Measurements from ENCODE around the gene LAMC2. TPM values are rescaled to one million over a fixed set of nuclear protein-coding genes. Genes with fewer than 3 reads are reported as not detected.

The LAMC2 gene
- total RNA-seq, 1 donor from 2014 or later = 1.2 TPM

GRCh38 chr1:183236158-183236725 lies 50.2 kb downstream of the LAMC2 start:
- peaks cover 25% of the 10 kb centered on the region for H3K4me1 ChIP-seq
- no peaks in the 10 kb centered on the region for H3K9me3 ChIP-seq (replicated peaks)
- intact Hi-C loops (cut with micrococcal nuclease) = no loop called here
- TF ChIP-seq CTCF (IDR thresholded peaks at IDR 0.05; ENCODE audit: borderline replicate concordance) = no peak
- no peak for DNase-seq
- H3K27ac ChIP-seq (replicated peaks) = peak overlapping the region; percentile 86
- H3K36me3 ChIP-seq = no peaks in the 10 kb centered on the region
- H3K4me3 ChIP-seq = no peak overlapping the region
- H3K27me3 ChIP-seq (ENCODE audit: low read depth) = no peaks in the 10 kb centered on the region

GRCh38 chr1:183237046-183237445 lies 51.0 kb downstream of the LAMC2 start:
- Histone ChIP-seq H3K27me3 (ENCODE audit: low read depth) (no peaks in the 10 kb centered on the region), H3K4me1 (peaks cover 30% of the 10 kb centered on the region), H3K36me3 (no peaks in the 10 kb centered on the region), H3K4me3 (no peak overlapping the region), H3K9me3 (replicated peaks) (no peaks in the 10 kb centered on the region), H3K27ac (replicated peaks) (peak overlapping the region; percentile 86)
- TF ChIP-seq CTCF (IDR thresholded peaks at IDR 0.05; ENCODE audit: borderline replicate concordance) = no peak
- DNase-seq = no peak
- intact Hi-C loops (cut with micrococcal nuclease) = no loop called here

GRCh38 chr1:183238071-183238470 lies 52.0 kb downstream of the LAMC2 start:
- no peaks in the 10 kb centered on the region for H3K27me3 ChIP-seq (ENCODE audit: low read depth)
- peak overlapping the region; percentile 86 for H3K27ac ChIP-seq (replicated peaks)
- no peaks in the 10 kb centered on the region for H3K9me3 ChIP-seq (replicated peaks)
- intact Hi-C loops (cut with micrococcal nuclease) = no loop called here
- no peak for TF ChIP-seq CTCF (IDR thresholded peaks at IDR 0.05; ENCODE audit: borderline replicate concordance)
- no peaks in the 10 kb centered on the region for H3K36me3 ChIP-seq
- H3K4me3 ChIP-seq = no peak overlapping the region
- H3K4me1 ChIP-seq = peaks cover 37% of the 10 kb centered on the region
- DNase-seq = no peak

GRCh38 chr1:183239220-183239742 lies 53.2 kb downstream of the LAMC2 start:
- intact Hi-C loops (cut with micrococcal nuclease) = no loop called here
- H3K4me3 ChIP-seq = no peak overlapping the region
- H3K4me1 ChIP-seq = peaks cover 44% of the 10 kb centered on the region
- H3K9me3 ChIP-seq (replicated peaks) = no peaks in the 10 kb centered on the region
- H3K27ac ChIP-seq (replicated peaks) = peak overlapping the region; percentile 86
- no peak for DNase-seq
- H3K36me3 ChIP-seq = no peaks in the 10 kb centered on the region
- no peaks in the 10 kb centered on the region for H3K27me3 ChIP-seq (ENCODE audit: low read depth)
- TF ChIP-seq CTCF (IDR thresholded peaks at IDR 0.05; ENCODE audit: borderline replicate concordance) = no peak

GRCh38 chr1:183239793-183240525 lies 53.9 kb downstream of the LAMC2 start:
- no peak for TF ChIP-seq CTCF (IDR thresholded peaks at IDR 0.05; ENCODE audit: borderline replicate concordance)
- Histone ChIP-seq H3K27me3 (ENCODE audit: low read depth) (no peaks in the 10 kb centered on the region), H3K36me3 (no peaks in the 10 kb centered on the region), H3K4me3 (no peak overlapping the region), H3K27ac (replicated peaks) (peak overlapping the region; percentile 86), H3K9me3 (replicated peaks) (no peaks in the 10 kb centered on the region), H3K4me1 (peaks cover 44% of the 10 kb centered on the region)
- intact Hi-C loops (cut with micrococcal nuclease) = no loop called here
- peak; percentile 52 for DNase-seq
